HG03139 (cell line): ENCODE measurements around the gene RTP4.

Experiments used
- ATAC-seq: cut with Tn5 transposase; IDR thresholded peaks from one replicate; pipeline ENCODE4 v1.9.1; 2021; ENCODE audit not compliant: unreplicated experiment

The RTP4 gene, protein sequence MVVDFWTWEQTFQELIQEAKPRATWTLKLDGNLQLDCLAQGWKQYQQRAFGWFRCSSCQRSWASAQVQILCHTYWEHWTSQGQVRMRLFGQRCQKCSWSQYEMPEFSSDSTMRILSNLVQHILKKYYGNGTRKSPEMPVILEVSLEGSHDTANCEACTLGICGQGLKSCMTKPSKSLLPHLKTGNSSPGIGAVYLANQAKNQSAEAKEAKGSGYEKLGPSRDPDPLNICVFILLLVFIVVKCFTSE

DNA sequence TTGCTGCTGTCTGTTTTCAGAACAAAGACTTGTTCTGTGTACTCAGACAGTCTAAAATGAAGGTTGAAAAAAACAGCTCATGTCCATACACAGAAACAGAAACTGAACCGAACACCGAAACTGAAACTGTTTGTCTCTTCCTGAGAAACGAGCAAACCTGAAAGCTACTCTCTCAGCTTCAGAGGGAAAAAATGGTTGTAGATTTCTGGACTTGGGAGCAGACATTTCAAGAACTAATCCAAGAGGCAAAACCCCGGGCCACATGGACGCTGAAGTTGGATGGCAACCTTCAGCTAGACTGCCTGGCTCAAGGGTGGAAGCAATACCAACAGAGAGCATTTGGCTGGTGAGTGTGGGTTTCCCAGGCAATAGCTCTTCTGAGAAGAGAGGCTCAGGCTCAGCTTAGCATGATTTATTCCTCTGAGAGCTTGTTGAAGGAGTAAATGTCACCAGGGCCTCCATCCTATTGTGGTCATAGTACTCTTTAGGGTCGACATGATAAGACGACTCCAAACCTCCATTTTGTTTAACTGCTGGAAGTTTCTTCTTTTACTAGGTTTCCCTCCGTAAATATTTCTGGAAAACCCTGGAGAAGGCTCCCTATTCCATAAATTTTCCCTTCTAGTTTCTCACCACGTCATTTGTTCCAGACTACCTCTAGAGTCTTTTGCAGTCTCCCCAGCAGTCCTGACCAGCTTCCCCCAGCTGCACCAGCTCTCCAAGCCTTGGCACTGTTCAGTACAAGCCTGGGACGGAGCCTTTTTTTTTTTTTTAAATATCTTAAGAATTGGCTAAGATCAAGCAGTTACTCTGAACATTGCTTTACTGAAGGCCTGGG lies at the start of gene RTP4:
Gene RTP4, plus strand, starts transcription at position 135 of the 838 bp plus-strand sequence. Its CDS starts 57 bp downstream, at position 192.
- ATAC-seq: peak; percentile 90

DNA sequence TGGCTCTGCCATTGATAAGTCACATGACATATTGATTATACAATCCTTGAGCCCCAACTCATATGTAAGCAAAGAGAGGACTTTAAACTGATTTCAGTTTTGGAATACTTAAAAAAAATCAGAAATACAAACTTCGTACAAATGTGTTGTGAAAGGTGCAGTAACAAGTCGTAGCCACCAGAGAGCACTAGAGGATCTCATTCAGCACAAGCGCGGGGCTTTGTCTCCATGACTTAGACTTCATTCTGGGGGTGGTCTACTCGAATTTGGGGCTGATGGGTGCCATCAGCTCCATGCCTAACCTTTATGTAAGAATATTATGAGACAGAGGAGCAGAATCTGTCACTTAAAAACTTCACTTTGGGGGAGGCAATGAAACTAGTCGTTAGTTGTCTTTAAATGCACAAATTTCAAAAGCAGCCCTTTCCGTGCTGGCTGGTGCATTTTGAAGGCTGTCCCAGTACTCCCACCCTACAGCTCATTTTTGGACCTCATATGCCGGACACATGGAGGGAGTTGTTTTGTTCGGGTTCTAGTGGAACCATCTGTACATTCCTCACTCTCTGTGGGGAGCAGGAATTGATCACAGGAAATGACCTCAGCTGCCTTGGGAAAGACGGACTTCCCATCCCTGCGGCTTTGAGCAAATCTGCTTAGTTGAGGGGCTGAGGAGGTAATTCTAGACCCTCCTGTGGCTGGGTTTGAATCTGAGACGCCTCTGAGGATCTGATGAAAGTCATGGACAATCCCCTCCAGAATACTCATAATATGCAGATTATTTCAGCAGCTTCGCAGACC lies 49.2 kb upstream of the RTP4 start:
- ATAC-seq: no peak

DNA sequence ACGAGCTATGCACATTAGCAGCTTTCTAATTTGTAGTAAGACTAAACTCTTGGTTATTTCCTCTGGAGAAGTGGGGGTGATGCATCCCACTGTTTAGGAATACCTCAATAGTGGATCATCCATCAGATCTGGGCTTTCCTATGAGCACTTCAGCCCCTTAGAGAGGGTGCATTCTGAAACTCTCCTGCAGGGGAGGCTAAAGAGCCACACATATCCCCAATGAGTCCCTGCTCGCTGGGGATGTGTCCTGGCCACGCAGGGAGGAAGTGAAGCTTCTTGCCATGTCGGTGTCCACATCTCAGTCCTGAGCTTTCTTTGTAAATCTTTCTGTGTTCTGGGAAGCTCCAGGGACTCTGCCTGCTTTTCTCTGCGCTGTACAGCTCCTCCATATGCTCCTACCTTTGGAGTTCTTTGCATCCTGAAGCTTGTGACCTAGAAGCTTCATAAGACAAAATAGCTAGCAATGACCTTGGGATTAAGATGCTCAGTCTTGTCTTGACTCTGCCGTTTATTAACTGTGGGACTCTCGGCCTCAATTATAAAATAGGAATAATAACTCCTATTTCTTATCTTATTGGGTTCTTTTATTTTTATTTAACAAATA lies 48.4 kb upstream of the RTP4 start:
- peak; percentile 88 for ATAC-seq

DNA sequence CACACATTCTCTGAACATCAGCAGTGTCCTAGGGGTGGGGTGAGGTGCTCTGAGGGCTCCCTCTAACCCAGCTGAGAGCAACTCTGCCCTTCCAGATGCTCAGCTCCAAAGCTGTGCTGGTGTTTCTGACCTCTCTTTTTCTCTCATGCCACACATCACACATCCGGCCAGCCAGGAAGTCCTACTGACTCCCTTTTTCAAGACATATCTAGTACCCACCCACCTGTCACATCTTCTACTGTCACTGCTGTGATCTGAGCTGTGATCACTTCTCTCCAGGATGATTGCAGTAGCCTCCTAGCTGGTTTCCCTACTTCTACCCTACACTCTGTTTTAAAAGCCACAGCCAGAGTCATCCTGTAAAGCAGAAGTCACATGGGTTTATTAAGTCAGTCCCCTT lies 46.4 kb upstream of the RTP4 start:
- ATAC-seq: no peak

DNA sequence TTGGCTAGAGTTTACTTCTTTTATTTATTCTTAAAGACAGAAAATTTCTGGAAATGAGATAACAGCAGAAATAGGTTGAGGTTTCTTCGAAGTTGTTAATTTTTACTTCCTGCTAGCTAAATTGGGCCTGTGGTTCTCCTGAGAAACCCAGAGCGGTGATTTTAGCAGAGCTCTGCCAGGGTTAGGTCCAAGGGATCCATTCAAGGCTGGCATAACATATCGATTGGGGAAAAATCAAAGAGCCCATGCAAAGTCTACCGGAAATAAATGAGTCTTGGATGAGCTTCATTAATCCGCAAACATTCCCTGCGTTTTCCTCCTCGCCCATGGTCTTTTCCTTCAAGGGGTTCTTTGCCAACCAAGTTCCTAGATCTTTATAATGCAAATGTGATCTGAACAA lies 45.9 kb upstream of the RTP4 start:
- ATAC-seq: no peak

DNA sequence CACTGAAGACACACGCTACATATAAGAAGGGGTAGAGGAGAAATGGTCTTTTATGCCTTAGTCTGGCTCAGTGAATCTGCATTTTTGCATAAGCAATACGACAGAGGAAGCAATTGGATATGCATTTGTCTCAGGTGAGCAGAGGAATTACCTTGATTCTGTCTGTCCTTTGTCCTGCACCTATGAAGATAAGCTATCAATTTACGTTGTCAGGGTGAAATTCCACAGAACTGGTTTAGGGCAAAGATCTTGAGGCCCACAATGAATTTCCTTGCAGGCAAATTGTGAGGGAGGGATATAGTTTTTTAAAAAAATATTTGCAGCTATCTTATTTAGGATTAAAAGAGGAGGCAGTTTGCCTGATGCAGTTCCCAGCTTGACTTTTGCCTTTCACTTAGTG lies 45.1 kb upstream of the RTP4 start:
- no peak for ATAC-seq

DNA sequence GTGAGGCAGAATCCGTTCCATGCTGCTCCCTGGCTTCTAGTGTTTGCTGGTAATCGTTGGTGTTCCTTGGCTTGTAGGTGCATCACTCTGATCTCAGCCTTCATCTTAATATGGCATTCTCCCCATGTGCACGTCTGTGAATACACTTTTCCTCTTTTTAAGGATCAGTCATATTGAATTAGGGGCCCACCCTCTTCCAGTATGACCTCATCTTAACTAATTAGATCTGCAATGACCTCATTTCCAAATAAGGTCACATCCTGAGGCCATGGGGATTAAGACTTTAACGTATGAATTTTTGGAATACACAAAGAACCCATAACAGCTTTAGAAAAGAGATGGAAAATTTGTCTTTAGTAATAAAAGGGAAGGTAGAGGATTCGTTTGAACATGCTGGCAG lies 42.6 kb upstream of the RTP4 start:
- no peak for ATAC-seq

DNA sequence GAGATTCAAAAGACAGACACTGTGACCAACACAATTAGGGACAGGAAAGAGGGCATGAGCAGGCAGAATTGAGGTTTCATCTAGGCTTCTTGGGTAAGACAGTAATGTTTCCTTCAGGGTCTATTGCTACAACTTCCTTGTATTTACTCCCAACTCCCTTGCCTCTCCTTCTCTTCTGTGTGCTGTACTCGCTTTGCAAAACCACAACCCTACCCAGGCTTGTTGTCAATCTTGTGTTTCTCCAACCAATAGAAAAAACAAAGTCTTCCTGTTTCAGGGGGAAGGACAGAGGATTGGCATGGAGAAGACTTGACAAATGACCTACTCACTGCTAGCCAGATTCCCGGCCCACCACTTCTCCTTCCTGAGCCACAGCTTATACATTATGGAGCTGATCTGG lies 40.3 kb upstream of the RTP4 start:
- ATAC-seq: no peak

DNA sequence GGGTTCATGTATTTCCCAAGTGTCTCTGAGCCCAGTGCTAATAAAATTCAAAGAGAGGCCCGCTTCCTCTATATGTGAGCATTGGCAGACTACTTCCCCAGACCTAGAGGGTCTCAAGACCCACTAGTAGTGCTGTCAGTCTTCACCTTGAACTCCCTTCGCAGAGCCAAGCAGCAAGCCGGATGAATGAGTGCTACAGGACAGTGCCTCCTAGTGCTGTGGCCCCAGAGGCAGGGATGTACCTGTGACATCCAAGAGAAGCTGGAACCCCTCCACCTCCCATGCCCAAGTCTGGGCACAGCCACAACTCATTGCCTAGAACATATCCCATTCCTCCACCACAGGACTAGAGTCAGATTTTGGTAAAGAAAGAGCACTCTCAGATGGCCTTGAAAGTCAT lies 39.5 kb upstream of the RTP4 start:
- no peak for ATAC-seq

DNA sequence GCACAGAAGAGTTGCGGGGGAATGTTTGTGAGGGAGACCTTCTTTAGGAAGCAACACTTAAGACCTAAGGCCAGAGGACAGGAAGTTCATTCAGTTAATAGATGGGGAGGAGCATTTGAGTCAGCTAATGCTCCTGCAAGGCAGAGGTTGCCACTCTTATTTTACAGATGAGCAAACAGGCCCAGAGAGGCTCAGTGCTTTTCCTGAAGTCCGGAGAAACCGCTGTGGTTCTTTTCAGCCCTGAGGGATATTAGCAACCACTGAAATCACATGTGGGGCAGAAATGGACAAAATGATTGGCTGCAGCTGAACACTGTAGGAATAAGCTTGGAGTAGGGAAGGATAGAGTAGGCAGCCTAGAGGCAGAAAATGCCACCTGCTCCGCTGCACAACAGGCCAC lies 33.3 kb upstream of the RTP4 start:
- no peak for ATAC-seq

DNA sequence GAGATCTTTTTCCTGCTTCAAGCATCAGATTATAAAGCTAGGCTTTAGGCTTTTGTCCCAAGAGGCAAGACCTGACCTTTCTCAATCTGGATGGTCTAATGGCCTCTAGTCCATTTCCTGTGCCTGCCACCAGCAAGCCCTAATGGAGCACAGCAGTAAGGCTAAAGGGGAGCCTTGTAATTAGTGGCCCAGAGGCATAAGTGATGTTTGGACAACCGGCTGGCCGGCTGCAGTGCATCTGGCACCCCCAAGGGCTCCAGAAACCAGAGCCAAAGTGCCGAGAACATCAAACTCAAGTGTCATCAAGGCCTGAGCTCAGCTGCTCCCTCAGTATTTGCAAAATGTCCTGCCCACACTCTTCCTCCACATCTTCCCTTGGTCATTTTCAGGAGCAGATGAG lies 31.9 kb upstream of the RTP4 start:
- no peak for ATAC-seq

DNA sequence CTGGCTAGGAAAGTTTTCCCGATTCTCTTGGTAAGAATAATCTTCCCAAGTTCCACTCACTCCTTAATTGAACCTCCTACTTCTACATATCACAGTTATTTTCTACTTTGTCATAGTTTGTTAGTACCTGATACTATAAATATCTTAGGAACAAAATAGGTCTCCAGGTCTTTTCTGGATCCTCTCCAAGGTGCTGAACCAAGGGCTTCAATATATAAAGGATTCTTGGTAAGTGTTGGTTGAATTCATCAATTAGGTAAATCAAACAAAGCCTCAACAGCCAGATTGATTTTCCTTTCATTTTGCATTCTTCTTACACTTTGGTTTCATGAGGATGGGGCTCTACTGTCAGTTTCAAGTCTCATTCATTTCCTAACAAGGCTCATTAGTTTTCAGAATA lies 27.6 kb upstream of the RTP4 start:
- no peak for ATAC-seq

DNA sequence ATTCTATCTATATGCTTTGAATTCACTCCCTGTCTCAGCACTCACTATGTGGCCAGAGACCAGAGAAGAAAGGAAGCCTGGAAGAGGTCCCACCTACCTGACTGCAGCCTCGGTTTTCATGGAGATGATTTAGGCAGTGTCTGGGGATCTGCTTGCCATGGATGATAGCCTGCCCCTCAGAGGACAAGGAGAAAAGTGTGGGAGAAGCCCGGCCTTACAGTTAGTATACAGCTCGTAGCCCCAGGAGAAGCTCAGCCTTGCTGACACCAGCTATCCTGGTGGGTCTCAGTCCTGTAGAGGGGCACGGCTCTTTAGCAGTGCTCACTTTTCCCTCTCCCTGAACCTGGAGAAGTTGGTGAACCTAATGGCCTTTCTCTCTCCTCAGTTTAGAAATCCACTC lies 25.9 kb upstream of the RTP4 start:
- ATAC-seq: no peak

DNA sequence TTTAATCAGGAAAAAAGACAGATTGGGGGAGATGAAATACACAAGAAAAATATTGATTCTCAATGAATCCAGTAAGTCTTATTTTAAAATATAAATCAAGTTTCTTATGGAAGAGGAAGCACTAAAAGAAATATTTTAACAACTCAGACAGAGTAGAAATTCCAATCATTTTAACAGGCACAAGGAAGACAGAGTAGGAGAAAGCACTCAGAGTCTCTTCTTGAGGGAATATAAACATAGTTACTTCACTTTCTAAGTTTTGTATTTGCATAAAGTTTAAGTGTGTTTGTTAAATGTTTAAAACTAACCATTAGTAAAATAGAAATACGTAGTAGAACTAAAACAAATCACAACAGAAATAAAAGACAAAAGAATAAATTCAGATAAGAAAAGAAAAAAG lies 24.5 kb upstream of the RTP4 start:
- ATAC-seq: no peak

DNA sequence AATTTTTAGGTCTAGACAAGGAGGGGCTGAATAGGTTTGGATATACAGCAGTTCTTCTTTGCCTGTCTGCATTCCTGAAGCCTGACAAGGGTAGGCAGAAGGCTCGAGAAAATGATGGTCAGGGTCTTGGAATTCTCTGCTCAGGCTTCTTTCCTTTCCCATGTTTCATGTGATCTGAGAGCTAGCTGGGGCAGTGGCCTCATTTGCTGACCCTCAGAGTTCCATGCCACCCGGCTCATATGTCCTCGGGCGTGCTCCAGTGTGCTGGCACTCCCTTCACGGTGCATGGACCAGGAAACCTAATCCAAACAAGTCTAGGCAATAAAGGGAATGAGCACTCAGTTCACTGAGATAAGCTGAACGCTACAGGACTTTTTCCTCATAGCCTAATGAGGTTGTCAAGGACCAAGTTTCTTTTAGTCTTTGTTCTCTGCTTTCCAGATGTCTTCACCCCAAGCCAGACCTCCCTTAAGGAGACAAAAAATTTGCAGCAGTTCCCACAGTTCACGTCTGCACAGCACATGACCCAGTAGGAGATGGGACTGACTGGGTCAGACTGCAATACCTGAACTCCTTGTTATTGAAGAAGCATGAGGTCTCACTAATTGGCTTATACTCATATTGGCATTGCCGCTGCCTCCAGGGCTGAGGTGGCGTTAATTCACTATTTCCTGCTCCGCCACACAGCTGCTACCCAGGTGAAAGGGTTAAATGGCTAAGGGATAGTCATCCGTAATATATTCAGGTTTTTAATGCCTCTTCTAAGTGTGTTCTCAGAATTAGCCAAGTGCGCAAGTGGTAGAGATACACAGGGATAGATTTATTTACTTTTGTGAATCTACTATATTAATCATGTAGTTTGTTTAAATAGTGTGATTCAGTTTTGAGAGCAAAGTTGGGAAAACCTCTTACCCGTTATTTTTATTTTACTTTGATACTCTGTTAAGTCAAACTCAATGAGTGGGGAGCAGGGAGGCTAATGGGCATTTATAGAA lies 15.3 kb upstream of the RTP4 start:
- ATAC-seq: no peak

DNA sequence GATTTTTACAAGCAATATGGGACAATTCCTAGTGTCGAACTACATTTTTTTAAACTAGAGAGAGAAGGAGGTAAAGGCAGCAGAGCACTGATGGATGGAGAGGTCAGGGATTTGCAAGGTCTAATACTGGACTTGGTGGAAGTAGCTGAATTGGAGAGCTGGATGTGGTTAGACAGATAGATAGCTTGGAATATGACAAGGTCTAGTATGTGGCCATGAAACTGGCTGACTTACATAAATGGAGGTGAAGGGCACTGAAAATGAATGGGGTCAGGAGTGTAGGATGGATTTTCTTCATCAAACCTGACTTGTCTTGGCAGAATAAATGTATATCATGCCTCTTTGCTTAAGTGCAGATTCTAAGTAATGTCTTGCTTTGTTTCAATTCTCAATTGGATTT lies 10.1 kb upstream of the RTP4 start:
- no peak for ATAC-seq

DNA sequence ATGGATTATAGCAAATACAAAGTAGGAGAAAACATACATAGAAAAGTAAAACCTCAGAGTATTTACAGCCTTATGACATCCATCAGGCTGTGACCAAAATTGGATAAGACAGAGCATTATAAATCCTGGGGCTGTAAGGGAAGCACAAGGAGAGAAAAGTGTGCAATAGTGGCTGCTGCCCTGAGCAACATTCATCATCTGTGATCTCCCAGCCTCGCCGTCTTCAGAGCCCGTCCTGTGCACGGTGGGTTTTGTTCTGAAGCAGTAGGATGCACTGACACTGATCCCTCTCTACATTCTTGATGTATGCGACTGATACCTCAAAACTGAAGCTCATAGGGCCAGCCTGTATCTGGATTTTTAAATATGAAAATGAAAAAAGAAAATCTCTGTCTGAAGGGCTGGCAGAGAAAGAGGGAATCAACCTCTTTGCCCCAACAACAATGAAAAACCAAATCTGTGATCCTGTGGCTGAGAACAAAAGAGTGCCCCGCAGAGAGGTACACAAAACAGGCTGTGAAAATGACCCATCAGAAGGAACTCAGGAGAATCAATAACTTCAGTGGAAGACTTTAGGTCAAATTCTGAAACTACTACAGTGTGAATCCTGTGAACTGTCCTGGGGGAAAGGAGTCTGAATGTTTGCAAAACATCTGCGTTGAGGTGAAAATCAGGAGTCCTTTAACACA lies 8.2 kb upstream of the RTP4 start:
- ATAC-seq: no peak

DNA sequence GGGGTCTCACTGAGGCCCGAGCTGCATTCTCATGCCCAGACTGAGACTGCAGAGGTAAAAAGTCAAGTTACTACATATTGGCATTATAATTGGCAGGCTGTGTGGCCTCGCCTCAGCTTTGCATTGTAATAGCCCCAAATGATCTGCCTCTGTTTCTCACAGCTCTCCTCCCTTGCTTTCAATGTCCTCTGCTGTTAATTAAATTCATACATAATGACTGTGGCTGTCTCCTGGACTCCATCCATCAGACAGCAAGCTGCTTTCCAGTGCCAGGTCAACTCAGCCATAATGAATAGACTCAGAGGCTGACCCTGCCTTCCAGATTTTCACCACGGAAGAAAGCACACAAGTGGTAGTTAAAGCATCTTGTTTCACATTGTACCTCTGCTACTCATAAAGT lies 7.6 kb upstream of the RTP4 start:
- no peak for ATAC-seq

DNA sequence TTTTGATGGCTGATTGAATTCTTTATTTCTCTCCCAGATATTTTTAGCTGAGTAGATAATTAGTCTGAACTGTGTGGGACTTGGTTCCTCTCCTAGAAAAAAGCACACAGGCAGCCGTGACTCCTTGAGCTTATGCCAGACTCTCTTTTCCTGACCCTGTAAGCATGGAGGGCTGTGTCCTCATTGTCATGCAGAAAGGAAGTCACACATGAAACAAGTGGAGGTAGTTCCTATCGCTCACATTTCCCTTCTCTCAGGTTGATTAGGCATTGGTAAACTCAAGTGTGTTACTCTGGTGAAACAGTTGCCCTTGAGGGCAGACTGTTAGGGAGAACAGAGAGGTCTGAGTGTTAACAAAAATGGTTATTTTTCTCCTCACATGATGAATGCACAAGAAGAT lies 6.3 kb upstream of the RTP4 start:
- ATAC-seq: peak; percentile 70
